GM19328 (cell line): ENCODE measurements around the gene ARHGAP42.
"Not testable (repeated sequence)": the region's sequence is repeated elsewhere in the genome, so short reads cannot be mapped to it uniquely, and the experiment has no call there.

ENCODE experiments used
- ATAC-seq: cut with Tn5 transposase; IDR thresholded peaks from one replicate; pipeline ENCODE4 v1.9.1; 2021; ENCODE audit warnings: mild to moderate bottlenecking, moderate library complexity; ENCODE audit not compliant: unreplicated experiment

The ARHGAP42 gene

DNA sequence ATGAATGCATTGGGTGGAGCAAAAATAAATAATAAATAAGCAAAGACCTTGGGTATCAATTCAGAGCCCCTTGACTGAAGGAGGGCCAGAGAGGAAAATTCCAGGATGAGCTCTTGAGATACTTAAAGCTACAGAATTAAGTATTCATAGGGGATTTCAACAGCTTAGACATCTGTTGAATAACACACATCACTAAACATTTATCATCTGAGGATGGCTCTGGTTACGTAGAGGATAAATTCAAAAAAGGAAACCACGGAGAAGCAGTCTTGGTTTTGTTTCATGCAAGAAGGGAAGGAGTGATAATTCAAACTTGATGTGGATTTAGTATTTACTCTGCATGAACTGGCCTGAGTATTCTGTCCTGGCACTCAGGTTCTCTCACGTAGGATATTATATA, 29.8 kb downstream of the ARHGAP42 start:
- no peak for ATAC-seq

DNA sequence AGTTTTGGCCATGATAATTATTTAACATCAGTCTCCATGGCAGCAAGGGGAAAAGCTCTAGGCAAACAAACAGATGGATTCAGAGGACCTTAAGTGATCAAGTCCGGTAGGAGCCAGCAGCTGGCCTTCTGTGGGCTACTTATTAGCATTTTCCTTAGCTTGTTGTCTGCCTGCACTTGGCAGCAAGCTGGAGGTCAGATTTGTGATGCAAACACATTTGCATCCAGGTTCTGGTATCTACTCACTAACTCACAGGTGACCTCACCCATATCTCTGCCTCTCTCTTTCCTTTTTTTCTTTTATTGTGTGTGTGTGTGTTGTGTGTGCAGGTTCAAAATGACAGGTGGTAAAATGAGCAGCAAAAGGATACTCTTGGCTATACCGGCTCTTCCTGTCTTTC, 32.3 kb downstream of the ARHGAP42 start:
- no peak for ATAC-seq

DNA sequence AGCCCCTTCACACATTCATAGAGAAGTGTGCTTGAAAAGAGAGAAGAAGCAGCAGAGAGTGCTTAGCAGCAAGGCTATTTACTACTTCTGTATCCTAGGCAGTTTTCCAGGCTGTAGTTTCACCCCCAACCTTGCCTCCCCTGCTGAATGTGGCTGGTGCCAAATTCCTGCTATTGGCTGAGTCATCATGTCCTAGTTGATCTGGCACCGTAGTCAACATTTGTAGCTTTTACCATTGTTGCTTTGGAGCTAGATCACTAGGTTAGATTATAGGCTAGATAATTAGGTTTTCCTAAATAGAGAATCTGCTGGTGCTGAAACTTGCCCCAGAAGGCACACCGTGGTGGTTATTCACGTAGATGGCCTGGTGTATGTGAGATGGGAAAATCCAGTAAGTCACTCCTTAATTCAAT, 32.7 kb downstream of the ARHGAP42 start:
- ATAC-seq, result no peak

DNA sequence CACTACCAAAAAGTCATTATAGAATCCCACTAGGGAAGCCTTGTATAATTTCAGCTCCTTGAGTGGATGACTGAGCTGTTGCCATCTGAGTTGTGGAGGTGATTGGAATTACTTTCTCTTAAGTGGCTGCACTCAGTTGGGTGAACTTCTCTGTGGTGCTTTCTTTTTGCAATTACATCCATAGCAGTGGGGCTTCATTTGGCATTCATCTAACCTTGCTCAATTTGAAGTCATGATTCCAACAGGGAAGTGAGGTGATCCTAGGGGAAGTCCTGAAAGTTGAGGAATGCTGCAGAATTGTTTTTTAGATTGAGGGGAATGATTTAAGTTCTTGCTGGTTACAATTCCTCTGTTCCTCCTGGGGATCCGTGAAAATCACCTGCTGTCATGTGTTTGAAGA, 39.6 kb downstream of the ARHGAP42 start:
- no peak for ATAC-seq

DNA sequence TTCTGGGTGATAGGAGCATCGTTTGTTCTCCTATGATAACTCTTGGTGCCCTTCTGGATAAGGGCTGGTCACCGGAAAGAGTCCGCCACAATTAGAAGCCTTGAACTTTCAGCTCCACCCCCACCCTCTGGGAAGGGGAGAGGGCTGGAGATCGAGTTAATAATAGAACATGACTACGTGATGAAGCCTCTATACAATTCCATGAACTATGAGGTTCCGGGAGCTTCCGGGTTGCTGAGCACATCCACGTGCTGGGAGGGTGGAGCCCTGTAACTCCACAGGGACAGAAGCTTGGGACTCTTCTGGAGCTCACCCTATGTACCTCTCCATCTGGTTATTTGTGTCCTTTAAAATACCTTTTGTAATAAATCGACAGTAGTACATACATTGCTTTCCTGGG, 40.3 kb downstream of the ARHGAP42 start:
- no peak for ATAC-seq

DNA sequence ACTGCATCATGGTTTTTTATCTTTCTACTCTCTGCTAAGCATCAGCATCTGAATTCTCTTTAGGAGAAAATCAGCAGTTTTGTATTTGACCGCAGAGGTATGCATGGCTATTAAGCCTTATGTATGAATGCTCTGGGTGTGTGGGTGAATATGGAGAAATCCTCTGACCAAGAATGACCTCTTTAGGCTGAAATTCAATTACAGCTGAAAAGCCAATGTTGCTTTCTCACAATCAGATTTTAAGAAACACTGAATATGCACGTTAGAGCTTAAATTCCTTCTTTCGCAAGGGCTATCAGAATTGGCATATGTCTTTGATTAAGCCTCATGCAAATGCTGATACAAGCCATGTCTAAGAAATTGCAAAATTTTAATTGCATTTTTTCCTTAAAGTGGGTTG, 43.2 kb downstream of the ARHGAP42 start:
- no peak for ATAC-seq

DNA sequence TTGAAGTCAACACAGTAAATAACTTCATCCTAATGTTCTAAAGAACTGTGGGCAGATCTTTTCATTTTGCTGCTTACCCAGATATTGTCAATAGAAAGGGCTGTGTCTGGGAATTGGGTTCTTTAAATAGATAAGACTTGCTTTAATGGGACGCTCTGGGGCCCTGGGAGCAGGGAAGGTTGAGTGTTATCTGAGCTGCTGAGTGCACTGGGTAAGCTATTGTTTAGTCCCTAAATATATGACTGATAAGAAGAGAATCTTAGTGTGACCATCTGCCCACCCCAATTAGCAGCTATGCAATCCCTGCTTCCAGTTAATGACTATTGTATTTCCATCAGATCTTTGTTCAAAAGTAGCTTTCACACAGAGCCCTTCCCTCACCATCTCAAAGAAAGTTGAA, 44.4 kb downstream of the ARHGAP42 start:
- no peak for ATAC-seq

DNA sequence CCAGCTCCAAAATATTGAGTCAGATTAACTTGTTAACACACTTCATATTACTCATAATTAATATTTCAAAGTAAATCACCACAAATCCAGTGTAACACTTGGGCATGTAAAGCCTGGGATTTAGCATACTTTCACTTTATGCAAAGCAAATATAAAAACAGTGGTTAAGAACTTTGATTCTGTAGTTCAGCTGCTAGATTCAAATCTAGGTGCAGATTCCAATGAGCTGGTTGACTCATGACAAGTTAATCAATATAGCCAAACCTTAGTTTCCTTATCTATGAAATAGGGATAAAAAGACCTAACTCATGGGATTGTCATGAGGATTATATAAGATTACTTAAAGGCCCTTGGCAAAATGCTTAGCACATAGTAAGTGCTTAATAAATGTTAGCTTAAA, 45.9 kb downstream of the ARHGAP42 start:
- ATAC-seq, result no peak

DNA sequence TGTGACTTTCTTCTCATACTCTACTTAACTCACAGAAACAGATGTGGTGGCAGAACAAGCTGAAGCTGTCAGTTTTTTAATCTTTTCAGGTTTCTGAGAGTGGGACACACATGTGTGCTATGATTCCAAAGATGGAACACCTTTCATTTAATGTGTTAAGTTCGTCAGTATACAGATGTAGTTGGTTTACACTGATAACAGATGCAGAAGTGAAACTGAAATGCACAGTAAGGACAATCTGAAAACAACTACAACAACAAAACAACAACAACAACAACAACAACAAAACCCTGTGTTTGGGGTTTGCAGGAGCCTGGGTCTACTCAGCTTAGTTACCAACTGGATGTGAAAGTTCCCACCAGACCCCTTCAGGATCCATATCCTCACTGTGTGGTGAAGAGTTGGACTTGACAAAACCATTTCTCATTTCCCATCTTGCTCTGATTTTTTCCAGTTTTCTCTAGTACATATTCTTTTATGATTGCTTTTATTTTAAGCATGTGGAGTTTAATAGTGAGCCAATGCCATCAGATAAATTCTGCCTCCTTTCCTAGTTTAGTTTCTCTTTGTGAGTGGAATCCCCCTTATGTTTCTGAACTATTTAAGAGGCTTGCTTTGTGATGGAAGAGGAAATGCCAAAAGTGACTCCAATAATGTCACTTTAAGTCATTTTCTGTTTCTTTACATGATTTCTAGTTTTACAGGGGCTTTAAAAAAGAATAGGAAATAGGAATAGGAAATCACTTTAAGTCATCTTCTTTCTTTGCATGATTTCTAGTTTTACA, 47.8 kb downstream of the ARHGAP42 start:
- ATAC-seq, result no peak

DNA sequence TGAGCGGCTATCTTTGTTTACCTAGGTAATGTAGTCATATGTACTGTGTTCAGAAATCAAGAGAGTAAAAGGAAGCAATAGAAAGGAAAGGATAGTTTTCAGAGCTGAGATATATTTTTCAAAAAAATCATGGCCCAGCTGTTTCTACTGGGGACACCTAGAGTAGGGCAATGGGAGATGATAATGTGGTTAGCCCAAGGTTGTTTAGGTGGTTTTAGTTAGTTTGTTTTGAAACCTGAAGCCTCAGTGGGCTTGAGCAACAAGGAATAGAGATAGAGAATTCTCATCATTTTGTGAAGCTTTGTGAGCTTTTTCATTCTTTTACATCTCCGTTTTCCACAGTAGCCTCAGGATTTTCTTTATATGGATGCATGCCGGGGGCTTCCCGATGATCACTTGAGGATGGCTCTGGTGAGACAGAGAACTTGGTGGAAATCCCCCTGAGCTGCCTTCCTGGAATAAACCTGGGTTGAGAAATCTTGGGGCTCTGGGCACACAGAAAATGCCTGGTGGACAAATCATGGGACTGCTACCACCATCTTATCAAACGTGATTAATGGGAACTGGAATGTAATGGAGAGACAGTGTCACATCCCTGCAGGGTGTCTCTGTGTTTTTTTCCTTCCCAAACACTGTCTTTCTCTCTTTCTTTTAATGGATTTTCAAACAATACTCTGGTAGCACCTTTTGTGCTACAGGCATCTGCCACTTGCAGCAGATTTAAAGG, 49.0 kb downstream of the ARHGAP42 start:
- no peak for ATAC-seq

DNA sequence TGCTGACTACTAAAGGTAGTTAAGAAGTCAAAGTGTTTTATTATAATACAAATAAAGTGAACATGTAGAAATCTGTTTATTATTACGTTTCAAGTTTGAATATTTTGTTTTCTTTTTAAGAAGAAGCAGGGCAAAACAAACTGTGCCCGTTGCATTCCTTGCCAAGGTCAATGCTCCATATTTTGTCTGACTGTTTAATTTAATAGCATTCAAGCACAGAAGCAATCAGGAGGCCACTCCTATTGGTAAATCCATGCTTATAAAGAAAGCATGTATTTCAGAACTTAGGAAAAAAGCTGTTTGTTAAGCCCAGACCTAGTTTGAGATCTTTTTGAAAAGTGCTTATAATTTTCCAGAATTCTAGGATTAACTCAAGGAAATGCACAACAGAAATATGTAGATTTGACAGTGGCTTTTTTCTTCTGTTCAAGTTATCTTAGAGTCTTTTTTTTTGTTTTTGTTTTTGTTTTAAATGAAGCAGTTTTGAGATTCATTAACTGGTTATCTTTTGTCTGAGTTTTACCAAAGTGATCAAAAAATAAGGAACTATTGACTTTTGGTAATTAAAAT, 51.7 kb downstream of the ARHGAP42 start:
- no peak for ATAC-seq

DNA sequence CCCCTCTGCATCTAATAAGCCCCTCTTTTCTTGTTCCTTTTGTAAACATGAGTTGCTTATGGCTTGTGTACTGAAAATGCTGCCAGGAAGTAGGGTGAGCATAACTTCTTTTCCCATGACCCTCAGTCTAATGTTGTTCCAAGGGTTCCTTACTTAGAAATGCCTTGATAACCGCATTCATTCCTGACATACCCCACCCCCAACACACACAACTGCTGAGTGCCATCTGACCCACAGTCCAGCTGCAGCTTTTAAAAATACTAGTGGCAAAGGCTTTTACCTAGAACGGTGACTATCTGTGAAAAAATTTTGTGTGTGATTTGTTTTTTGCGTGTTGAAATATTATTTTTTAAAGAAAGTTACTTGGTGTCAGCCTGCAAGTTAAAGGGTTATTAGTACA, 52.6 kb downstream of the ARHGAP42 start:
- no peak for ATAC-seq

DNA sequence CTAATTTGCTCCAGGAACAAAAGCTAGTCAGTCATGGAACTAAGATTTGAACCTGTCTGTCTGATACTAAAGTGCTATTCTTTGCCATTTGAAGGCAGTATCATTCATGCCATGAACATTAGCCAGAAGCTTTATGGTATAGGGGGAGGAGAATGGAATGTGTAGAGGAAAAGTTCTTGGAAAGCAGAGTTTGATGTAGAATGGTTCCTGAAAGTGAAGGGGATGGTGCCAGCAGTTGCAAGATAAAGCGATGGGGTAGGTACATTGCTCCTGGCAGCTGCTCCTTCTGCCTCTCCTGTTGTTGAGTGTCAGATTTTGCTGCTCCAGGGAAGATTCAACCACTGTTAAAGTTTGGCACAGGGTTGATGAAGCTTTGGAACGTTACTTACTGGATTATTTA, 53.4 kb downstream of the ARHGAP42 start:
- no peak for ATAC-seq

DNA sequence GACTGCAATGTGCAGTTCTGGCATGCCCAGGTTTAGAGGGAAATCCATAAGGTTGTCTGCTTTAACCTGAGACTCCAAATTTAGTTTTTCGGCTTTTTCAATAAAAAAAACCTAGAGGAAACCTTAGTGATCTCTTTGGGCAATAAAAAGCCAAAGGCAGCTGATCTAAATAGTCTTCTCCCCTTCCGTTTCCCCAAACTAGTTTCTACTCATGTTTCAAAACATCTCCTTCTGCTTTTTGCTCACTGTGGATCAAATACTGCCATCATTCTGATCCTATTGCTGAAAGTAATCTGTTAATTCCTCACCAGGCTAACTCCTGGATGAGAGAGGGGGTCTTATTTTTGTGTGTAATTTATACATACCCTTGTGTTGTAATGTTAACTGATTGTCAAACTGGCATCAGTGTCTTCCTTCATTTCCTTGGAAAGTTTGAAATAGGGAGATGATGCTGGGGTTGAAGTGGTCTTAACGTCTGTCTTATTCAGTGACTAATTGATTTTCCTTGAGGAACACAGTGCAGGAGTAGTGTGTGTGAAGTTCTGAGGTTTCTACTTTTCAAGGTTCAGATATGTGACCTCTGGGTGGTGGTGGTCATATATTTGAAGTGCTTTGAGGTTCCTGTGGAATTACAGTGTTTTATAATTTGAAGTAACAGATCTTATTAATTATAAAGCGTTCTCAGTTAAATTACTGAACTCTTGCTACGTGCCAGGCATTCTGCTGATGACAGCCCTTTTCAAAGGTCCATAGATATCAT, 55.0 kb downstream of the ARHGAP42 start:
- no peak for ATAC-seq

DNA sequence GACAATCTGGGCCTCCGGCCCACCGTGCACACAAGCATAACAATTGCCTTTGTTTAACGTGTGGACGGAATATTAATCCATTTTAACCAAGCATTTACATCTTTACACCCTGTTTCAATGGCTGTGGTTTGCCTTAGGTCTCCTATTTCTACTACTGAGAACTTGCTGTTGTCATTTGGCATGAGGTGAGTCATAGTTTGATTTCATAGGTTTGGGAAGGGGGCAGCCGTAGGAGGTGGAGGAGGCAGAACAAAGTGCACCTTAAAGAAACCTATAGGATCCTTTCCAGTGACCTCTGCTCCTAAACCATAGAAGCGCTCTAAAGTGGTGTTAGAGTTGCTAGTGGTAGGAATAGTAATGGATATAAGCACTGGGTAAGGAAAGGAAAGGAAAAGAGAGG, 59.4 kb downstream of the ARHGAP42 start:
- no peak for ATAC-seq

DNA sequence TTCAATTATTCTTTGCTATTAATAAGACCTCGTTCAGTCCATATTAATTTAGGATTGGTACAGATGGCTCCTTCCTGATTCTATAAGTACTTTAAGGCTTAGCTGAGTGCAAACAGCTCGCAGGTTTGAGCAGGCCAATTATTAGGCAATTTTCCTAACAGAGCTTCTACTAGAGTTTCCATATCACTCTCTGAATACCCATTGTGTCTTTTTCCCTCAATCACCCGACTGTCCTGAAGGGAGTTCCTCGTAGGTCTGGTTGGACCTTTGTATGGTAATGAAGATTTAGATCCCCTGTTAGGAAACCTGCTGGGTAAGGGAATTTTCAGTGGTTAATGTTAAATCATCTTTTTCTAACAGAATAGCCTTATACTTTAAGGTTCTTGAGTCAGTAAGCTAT, 61.1 kb downstream of the ARHGAP42 start:
- no peak for ATAC-seq

DNA sequence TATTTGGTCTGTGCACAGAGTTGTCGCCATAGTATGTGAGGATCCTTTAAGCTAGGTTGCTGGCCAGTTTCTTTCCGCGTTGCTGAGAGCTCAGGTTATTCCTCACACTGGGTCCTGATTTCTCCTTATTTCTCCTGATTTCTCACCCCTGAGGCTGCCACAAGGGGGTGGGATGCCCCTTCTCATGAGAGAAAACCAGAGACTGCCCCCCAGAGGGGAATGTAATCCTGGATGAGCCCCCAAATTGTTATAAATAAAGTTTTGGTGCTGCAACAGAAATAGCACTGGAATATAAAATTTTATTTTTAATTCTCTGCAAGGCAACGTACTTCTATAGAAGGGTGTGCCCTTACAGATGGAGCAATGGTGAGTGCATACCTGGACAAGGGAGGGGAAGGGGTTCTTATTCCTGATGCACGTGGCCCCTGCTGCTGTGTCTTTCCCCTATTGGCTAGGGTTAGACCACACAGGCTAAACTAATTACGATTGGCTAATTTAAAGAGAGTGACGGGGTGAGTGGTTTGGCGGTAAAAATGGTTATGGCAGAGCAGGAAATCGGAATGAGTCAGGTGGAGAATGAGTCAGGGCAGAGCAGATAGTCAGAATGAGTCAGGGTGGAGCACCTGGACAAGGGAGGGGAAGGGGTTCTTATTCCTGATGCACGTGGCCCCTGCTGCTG, 62.9 kb downstream of the ARHGAP42 start:
- not testable (repeated sequence) for ATAC-seq

DNA sequence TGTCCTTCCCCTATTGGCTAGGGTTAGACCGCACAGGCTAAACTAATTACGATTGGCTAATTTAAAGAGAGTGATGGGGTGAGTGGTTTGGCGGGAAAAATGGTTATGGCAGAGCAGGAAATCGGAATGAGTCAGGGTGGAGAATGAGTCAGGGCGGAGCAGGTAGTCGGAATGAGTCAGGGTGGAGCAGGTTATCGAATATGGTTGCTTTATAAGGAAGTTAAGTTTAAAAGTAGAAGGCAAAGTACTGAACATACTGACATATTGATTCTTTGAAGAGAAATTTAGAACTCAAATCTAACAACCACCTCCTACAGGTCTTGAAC, 63.4 kb downstream of the ARHGAP42 start:
- not testable (repeated sequence) for ATAC-seq

DNA sequence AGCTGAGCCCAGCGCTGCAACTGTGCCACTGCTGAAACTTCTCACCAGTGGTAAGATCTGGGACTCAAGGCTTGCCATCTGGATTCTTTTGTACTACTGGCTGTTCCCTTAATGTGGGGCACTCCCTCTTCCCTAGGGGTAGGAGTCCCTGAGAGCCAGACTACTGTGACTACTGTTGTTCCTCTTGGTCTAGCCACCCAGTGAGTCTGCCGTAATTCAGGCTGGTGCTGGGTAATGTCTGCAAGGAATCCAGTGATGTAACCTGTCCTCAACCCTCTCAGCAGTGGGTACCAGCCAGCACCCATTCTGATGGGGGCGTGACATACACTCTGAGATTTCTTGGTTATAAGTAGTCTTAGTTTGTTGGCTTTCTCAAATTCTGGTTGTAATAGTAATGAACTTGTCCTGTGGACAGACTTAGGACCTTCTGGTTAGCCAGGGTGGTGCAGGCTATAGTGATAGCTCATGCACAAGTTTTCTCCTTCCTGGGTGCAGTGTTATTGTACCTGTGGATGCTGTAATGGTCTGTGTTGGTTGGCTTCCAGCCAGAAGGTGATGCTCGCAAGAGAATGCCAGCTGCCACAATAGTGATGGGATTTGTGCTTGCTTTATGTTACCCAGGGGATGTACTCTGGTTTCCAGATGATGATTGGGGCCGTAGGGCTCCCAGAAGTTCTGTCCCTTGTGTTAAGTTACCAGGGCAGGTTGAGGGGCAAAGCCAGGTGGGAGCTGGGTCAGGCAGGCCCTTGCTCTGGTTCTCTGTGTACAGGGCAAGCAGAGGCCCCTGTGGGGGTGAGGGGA, 65.5 kb downstream of the ARHGAP42 start:
- ATAC-seq, result no peak

DNA sequence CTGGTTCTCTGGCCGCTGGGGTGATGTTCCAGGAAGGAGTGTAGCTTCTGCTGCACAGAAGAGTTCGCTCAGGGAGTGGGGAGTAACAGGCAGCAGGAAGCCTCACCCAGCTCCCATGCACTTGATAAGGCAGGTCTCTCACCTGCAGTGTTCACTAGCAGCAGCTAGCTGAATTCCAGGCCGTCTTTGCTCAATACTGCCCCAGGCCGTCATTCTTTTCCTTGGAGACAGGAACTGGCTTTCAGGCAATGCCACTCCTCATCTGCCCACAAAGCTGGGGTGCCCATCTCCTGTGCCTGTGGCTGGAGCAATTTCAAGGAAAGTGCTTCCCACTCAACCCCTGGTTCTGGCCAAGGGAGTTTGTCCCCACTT, 66.1 kb downstream of the ARHGAP42 start:
- no peak for ATAC-seq
